Measurements from ENCODE around the gene PEX11G.

- TF ChIP-seq POLR2A (IDR thresholded peaks at IDR 0.05; ENCODE audit: low read depth, low read length) (no peak), CTCF (IDR thresholded peaks at IDR 0.05; ENCODE audit: extremely low read depth in 1 of 2, insufficient read depth in 1 of 2, low read depth in 1 of 2, low read length in 2 of 2) (no peak), EZH2 (IDR thresholded peaks at IDR 0.05; ENCODE audit: borderline replicate concordance, low read depth, low read length, severe bottlenecking) (no peak), POLR2AphosphoS5 (IDR thresholded peaks at IDR 0.05; ENCODE audit: insufficient read depth, low read depth, low read length) (no peak), GATA2 (IDR thresholded peaks at IDR 0.05; ENCODE audit: insufficient read depth, insufficient read length, low read depth, low read length) (no peak), MYC (IDR thresholded peaks at IDR 0.05; ENCODE audit: low read depth, low read length) (no peak), MAX (IDR thresholded peaks at IDR 0.05; ENCODE audit: insufficient read depth, insufficient read length) (no peak), FOS (IDR thresholded peaks at IDR 0.05; ENCODE audit: borderline replicate concordance, insufficient read depth, low read length) (no peak), JUN (IDR thresholded peaks at IDR 0.05; ENCODE audit: borderline replicate concordance, insufficient read depth, insufficient read length, low read depth) (no peak)
Measured at GRCh38 chr19:7533281-7533885, 44.5 kb upstream of the PEX11G start.
